Measurements from ENCODE around the gene MIPEP. TPM values are rescaled to one million over a fixed set of nuclear protein-coding genes. Genes with fewer than 3 reads are reported as not detected.

Gene MIPEP
- total RNA-seq, 4 donors from 2014 or later: 17.1 to 27.9 (median 24.1) TPM

- peaks cover 0 to 5% of the 10 kb centered on the region in 2 donors for H3K36me3 ChIP-seq
- TF ChIP-seq, protein P1, sequence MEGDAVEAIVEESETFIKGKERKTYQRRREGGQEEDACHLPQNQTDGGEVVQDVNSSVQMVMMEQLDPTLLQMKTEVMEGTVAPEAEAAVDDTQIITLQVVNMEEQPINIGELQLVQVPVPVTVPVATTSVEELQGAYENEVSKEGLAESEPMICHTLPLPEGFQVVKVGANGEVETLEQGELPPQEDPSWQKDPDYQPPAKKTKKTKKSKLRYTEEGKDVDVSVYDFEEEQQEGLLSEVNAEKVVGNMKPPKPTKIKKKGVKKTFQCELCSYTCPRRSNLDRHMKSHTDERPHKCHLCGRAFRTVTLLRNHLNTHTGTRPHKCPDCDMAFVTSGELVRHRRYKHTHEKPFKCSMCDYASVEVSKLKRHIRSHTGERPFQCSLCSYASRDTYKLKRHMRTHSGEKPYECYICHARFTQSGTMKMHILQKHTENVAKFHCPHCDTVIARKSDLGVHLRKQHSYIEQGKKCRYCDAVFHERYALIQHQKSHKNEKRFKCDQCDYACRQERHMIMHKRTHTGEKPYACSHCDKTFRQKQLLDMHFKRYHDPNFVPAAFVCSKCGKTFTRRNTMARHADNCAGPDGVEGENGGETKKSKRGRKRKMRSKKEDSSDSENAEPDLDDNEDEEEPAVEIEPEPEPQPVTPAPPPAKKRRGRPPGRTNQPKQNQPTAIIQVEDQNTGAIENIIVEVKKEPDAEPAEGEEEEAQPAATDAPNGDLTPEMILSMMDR (IDR thresholded peaks at IDR 0.05): no peak
- no peak for TF ChIP-seq POLR2A (IDR thresholded peaks at IDR 0.05)
- DNase-seq: no peak
- WGBS, 2 donors: 94 to 95% methylated on average over 31 to 36 of the region's 36 CpGs
- no peaks in the 10 kb centered on the region for H3K9me3 ChIP-seq
- H3K4me3 ChIP-seq (replicated peaks in 1 of 3): no peak overlapping the region
- intact Hi-C loops (cut with DNase I): no loop called here
- H3K27ac ChIP-seq: no peak overlapping the region
- H3K27me3 ChIP-seq: no peaks in the 10 kb centered on the region
- H3K4me1 ChIP-seq: no peaks in the 10 kb centered on the region
These were observed 55.2 kb downstream of the MIPEP start for GRCh38 chr13:23833733-23834611.

DNA sequence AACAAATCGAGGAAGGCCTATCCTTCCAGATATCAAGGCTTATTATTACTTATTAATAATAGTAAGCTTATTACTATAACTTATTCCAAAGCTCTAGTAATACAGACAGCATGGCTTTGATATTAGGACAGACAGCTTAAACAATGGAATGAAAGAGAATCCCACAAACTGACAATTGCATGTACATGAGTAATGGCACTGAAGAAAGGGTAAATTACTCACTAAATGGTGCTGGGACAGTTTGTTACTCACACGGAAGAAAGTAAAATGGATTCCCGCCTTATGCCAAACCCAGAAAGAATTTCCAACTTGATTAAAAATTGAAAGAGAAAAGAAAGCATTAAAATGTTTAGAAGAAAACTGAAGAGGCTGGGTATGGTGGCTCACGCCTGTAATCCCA lies 60.3 kb downstream of the MIPEP start:
- TF ChIP-seq, protein P1 (IDR thresholded peaks at IDR 0.05): no peak
- no peak for TF ChIP-seq POLR2A (IDR thresholded peaks at IDR 0.05)
- Histone ChIP-seq H3K27me3 (no peaks in the 10 kb centered on the region), H3K4me3 (replicated peaks in 1 of 3) (no peak overlapping the region), H3K27ac (no peak overlapping the region), H3K4me1 (no peaks in the 10 kb centered on the region), H3K36me3 (no peaks in the 10 kb centered on the region), H3K9me3 (no peaks in the 10 kb centered on the region)
- WGBS, 2 donors: 82 to 84% methylated on average over 4 of the region's 4 CpGs
- intact Hi-C loops (cut with DNase I): no loop called here
- DNase-seq: no peak

DNA sequence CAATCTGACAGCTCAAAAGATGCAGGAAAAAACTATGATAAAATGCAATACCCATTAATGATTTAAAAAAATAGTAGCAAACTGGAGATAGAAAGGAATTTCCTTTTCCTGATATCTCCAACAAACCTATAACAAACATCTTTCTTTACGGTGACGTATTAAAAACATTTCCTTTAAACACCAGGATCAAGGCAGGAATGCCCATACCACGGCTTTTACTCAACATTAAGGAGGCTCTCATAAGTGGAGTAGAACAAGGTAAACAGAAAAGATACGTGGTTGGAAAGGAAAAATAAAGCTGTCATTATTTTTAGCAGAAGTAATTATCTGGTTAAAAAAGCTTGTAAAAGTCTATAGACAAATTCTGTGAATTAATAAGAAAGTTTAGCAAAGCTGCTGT lies 61.1 kb downstream of the MIPEP start:
- Histone ChIP-seq H3K27me3 (no peaks in the 10 kb centered on the region), H3K4me1 (no peaks in the 10 kb centered on the region), H3K27ac (no peak overlapping the region), H3K4me3 (replicated peaks in 1 of 3) (no peak overlapping the region), H3K36me3 (no peaks in the 10 kb centered on the region), H3K9me3 (no peaks in the 10 kb centered on the region)
- DNase-seq: no peak
- intact Hi-C loops (cut with DNase I): no loop called here
- 85 to 89% methylated on average over 4 of the region's 4 CpGs for WGBS, 2 donors
- TF ChIP-seq, protein P1 (IDR thresholded peaks at IDR 0.05): no peak
- TF ChIP-seq POLR2A (IDR thresholded peaks at IDR 0.05): no peak

- WGBS, 2 donors: 93 to 97% methylated on average over 2 of the region's 2 CpGs
- Histone ChIP-seq H3K4me3 (replicated peaks in 1 of 3) (no peak overlapping the region), H3K27ac (no peak overlapping the region), H3K4me1 (no peaks in the 10 kb centered on the region), H3K36me3 (no peaks in the 10 kb centered on the region), H3K9me3 (no peaks in the 10 kb centered on the region), H3K27me3 (no peaks in the 10 kb centered on the region)
- no peak for DNase-seq
- intact Hi-C loops (cut with DNase I): no loop called here
- TF ChIP-seq, protein P1 (IDR thresholded peaks at IDR 0.05): no peak
- no peak for TF ChIP-seq POLR2A (IDR thresholded peaks at IDR 0.05)
These were observed 64.0 kb downstream of the MIPEP start for GRCh38 chr13:23825179-23825578.

DNA sequence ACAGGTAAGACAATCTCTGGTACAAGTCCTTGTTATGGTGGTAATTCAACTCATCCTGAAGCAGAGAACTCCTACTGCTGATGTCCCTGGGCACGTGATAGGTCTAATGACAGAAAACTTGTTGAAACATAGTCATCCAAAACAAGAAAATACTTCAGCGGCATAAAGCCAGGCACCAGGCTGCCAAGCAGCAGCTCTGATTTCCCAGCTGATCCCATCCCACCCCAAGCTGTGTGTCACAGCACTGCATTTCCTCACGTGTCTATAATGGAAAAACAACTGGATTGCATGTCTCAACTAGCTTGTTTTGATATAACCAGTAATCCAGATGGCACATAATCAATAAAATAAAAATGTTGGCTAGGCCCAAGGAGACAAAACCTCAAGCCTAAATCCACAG lies 64.8 kb downstream of the MIPEP start:
- Histone ChIP-seq H3K27ac (no peak overlapping the region), H3K27me3 (no peaks in the 10 kb centered on the region), H3K4me3 (replicated peaks in 1 of 3) (no peak overlapping the region), H3K9me3 (no peaks in the 10 kb centered on the region), H3K4me1 (no peaks in the 10 kb centered on the region), H3K36me3 (no peaks in the 10 kb centered on the region)
- intact Hi-C loops (cut with DNase I): no loop called here
- 68 to 85% methylated on average over 3 of the region's 3 CpGs for WGBS, 2 donors
- no peak for DNase-seq
- TF ChIP-seq, protein P1 (IDR thresholded peaks at IDR 0.05): no peak
- no peak for TF ChIP-seq POLR2A (IDR thresholded peaks at IDR 0.05)

Measured in thyroid gland (tissue), 4 donors.